Measurements from ENCODE around the gene ENPP6.

DNA sequence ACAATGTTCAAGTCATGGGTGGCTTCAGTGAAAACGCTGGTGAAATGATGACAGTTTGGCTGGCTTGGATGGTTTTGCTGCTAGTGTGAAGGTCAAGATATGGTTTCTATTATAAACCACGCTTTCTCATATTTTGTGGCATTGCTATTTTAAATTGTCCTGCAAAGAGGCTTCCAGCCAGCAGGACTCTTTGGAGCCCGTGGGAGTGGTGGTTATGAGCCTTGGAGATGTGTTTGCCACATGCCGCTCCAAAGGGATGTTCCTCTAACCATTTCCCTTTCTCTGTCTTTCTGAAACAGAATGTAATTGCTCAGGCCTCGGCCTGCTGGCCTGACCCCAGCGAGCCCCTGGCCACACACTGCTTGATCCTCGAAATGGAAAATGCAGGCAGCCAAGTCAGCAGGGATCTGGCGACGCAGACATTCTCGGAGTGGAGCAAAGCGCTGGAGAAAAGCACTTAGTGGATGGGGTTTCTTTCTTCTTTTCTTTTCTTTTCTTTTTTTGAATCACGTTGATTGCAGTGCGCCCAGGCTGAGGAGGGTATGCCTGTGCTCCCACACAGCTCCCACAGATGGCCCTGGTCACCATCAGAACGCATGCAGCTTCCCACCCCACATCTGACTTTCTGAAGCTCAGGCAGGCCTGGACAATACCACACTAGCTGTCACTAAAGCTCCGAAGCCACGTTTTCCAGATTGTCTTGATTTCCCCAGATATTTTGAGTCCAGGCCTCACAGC, 114.0 kb downstream of the ENPP6 start:
- TF ChIP-seq, protein P1, sequence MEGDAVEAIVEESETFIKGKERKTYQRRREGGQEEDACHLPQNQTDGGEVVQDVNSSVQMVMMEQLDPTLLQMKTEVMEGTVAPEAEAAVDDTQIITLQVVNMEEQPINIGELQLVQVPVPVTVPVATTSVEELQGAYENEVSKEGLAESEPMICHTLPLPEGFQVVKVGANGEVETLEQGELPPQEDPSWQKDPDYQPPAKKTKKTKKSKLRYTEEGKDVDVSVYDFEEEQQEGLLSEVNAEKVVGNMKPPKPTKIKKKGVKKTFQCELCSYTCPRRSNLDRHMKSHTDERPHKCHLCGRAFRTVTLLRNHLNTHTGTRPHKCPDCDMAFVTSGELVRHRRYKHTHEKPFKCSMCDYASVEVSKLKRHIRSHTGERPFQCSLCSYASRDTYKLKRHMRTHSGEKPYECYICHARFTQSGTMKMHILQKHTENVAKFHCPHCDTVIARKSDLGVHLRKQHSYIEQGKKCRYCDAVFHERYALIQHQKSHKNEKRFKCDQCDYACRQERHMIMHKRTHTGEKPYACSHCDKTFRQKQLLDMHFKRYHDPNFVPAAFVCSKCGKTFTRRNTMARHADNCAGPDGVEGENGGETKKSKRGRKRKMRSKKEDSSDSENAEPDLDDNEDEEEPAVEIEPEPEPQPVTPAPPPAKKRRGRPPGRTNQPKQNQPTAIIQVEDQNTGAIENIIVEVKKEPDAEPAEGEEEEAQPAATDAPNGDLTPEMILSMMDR (IDR thresholded peaks at IDR 0.05; ENCODE audit: poor library complexity, severe bottlenecking) = no peak
- TF ChIP-seq POLR2AphosphoS5 (IDR thresholded peaks at IDR 0.05) = no peak
- no peak for TF ChIP-seq RAD21 (conservative IDR thresholded peaks at IDR 0.05)
- TF ChIP-seq, protein P2, sequence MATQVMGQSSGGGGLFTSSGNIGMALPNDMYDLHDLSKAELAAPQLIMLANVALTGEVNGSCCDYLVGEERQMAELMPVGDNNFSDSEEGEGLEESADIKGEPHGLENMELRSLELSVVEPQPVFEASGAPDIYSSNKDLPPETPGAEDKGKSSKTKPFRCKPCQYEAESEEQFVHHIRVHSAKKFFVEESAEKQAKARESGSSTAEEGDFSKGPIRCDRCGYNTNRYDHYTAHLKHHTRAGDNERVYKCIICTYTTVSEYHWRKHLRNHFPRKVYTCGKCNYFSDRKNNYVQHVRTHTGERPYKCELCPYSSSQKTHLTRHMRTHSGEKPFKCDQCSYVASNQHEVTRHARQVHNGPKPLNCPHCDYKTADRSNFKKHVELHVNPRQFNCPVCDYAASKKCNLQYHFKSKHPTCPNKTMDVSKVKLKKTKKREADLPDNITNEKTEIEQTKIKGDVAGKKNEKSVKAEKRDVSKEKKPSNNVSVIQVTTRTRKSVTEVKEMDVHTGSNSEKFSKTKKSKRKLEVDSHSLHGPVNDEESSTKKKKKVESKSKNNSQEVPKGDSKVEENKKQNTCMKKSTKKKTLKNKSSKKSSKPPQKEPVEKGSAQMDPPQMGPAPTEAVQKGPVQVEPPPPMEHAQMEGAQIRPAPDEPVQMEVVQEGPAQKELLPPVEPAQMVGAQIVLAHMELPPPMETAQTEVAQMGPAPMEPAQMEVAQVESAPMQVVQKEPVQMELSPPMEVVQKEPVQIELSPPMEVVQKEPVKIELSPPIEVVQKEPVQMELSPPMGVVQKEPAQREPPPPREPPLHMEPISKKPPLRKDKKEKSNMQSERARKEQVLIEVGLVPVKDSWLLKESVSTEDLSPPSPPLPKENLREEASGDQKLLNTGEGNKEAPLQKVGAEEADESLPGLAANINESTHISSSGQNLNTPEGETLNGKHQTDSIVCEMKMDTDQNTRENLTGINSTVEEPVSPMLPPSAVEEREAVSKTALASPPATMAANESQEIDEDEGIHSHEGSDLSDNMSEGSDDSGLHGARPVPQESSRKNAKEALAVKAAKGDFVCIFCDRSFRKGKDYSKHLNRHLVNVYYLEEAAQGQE (IDR thresholded peaks at IDR 0.05; ENCODE audit: borderline replicate concordance) = no peak
- TF ChIP-seq EP300 (conservative IDR thresholded peaks at IDR 0.05; ENCODE audit: poor library complexity, severe bottlenecking) = no peak

Measured in neural cell (in vitro differentiated cells).